BE2C (cell line): ENCODE measurements around the gene CSTB.
A peak's percentile ranks its signal among the peaks of the same experiment; 100 is the strongest.

Experiments
- DNase-seq: peaks from one replicate; pipeline ENCODE4 v3.0.0-alpha.2; 2020
- H3K27me3 ChIP-seq: fragments of 250-450 bp; sonication (Bioruptor Pico); 2 replicates; pipeline ENCODE4 v1.5.1; 2020; ENCODE audit warnings: mild to moderate bottlenecking
- H3K36me3 ChIP-seq: fragments of 250-450 bp; sonication (Bioruptor Pico); 2 replicates; pipeline ENCODE4 v1.5.1; 2020; ENCODE audit warnings: mild to moderate bottlenecking
- H3K4me1 ChIP-seq: fragments of 250-450 bp; sonication (Bioruptor Pico); 2 replicates; pipeline ENCODE4 v1.5.1; 2020
- H3K4me3 ChIP-seq: 2 replicates; pipeline ENCODE4 v1.5.1; 2011; ENCODE audit warnings: low read depth, low read length
- H3K9me3 ChIP-seq: fragments of 250-450 bp; sonication (Bioruptor Pico); 2 replicates; pipeline ENCODE4 v1.5.1; 2020
- CTCF ChIP-seq: IDR thresholded peaks from 2 replicates; pipeline ENCODE4 v1.5.1; 2012; ENCODE audit warnings: mild to moderate bottlenecking, low read depth, low read length

The CSTB gene

GRCh38 chr21:43745772-43746517 lies 30.2 kb downstream of the CSTB start:
- Histone ChIP-seq H3K27me3 (no peaks in the 10 kb centered on the region), H3K4me1 (peaks cover 2% of the 10 kb centered on the region; the same call in 1 of the 2 replicates), H3K9me3 (no peaks in the 10 kb centered on the region), H3K4me3 (no peak overlapping the region), H3K36me3 (peaks cover 22% of the 10 kb centered on the region)
- no peak for DNase-seq
- TF ChIP-seq CTCF: no peak

GRCh38 chr21:43744725-43745124 lies 31.4 kb downstream of the CSTB start:
- no peak for TF ChIP-seq CTCF
- peaks cover 22% of the 10 kb centered on the region for H3K36me3 ChIP-seq
- no peak for DNase-seq
- peaks cover 2% of the 10 kb centered on the region; the same call in 1 of the 2 replicates for H3K4me1 ChIP-seq
- no peaks in the 10 kb centered on the region for H3K27me3 ChIP-seq
- H3K9me3 ChIP-seq: no peaks in the 10 kb centered on the region
- no peak overlapping the region for H3K4me3 ChIP-seq

- peaks cover 22% of the 10 kb centered on the region for H3K36me3 ChIP-seq
- peaks cover 2% of the 10 kb centered on the region; the same call in 1 of the 2 replicates for H3K4me1 ChIP-seq
- TF ChIP-seq CTCF: no peak
- H3K27me3 ChIP-seq: no peaks in the 10 kb centered on the region
- H3K9me3 ChIP-seq: no peaks in the 10 kb centered on the region
- no peak overlapping the region for H3K4me3 ChIP-seq
- no peak for DNase-seq
Measured at GRCh38 chr21:43743947-43744346, 32.2 kb downstream of the CSTB start.

DNA sequence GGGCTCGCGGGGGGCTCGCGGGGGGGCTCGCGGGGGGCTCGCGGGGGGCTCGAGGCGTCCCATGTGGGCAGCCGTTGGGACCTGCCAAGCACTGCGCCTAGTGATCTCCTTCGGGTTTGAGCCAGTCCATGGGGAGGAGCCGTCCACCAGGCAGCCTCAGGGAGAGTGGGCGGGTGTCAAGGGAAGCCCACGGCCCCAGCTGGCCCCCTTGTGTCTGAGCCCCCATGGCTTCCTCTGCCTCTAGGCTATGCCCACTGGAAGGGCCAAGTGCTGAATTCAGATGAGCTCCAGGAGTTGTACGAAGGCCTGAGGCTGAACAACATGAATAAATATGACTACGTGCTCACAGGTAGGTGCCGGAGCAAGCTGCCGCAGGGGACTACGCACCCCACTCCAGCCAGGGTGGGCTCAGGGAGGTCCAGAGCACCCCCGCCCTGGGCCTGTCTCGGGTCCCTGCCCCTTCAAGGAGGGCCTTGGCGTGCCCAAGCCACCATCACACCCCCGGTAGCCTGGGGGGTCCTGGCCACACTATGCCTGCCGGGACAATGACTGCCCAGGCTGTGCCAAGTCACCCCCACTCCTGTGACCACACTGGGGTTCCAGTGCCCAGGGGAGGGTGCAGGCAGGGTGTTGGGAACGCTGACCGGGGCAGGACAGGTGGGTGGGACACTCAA lies 34.5 kb downstream of the CSTB start:
- H3K4me3 ChIP-seq: no peak overlapping the region
- peaks cover 29% of the 10 kb centered on the region for H3K36me3 ChIP-seq
- no peaks in the 10 kb centered on the region for H3K27me3 ChIP-seq
- peaks cover 2% of the 10 kb centered on the region; the same call in 1 of the 2 replicates for H3K4me1 ChIP-seq
- no peak for TF ChIP-seq CTCF
- DNase-seq: peak; percentile 43
- H3K9me3 ChIP-seq: no peaks in the 10 kb centered on the region

GRCh38 chr21:43740497-43741156 lies 35.5 kb downstream of the CSTB start:
- DNase-seq: peak; percentile 70
- Histone ChIP-seq H3K36me3 (peaks cover 23% of the 10 kb centered on the region), H3K27me3 (no peaks in the 10 kb centered on the region), H3K9me3 (no peaks in the 10 kb centered on the region), H3K4me3 (no peak overlapping the region), H3K4me1 (peaks cover 2% of the 10 kb centered on the region; the same call in 1 of the 2 replicates)
- TF ChIP-seq CTCF: no peak
